ENCODE measurements around the gene GLIPR2.

DNA sequence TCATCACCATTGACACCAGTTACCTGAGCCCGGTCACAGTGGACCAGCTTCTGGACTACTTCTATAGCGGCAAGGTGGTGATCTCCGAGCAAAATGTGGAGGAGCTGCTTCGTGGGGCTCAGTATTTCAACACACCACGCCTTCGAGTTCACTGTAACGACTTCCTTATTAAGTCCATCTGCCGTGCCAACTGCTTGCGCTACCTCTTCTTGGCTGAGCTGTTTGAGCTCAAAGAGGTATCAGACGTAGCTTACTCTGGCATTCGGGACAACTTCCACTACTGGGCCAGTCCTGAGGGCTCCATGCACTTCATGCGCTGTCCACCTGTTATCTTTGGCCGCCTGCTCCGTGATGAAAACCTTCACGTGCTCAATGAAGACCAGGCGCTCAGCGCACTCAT lies 33.2 kb downstream of the GLIPR2 start:
- TF ChIP-seq EZH2 (IDR thresholded peaks at IDR 0.05; ENCODE audit: low read length): no peak
- TF ChIP-seq, protein P1, sequence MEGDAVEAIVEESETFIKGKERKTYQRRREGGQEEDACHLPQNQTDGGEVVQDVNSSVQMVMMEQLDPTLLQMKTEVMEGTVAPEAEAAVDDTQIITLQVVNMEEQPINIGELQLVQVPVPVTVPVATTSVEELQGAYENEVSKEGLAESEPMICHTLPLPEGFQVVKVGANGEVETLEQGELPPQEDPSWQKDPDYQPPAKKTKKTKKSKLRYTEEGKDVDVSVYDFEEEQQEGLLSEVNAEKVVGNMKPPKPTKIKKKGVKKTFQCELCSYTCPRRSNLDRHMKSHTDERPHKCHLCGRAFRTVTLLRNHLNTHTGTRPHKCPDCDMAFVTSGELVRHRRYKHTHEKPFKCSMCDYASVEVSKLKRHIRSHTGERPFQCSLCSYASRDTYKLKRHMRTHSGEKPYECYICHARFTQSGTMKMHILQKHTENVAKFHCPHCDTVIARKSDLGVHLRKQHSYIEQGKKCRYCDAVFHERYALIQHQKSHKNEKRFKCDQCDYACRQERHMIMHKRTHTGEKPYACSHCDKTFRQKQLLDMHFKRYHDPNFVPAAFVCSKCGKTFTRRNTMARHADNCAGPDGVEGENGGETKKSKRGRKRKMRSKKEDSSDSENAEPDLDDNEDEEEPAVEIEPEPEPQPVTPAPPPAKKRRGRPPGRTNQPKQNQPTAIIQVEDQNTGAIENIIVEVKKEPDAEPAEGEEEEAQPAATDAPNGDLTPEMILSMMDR (optimal IDR thresholded peaks at IDR 0.05 in 1 of 3, IDR thresholded peaks at IDR 0.05 in 1 of 3, conservative IDR thresholded peaks at IDR 0.05 in 1 of 3; ENCODE audit: extremely low read depth in 1 of 3, insufficient read depth in 2 of 3, low read length in 3 of 3): no peak

All from keratinocyte (primary cell).